IMR-90 (cell line): ENCODE measurements around the gene TMEM209. TPM values are rescaled to one million over a fixed set of nuclear protein-coding genes. Genes with fewer than 3 reads are reported as not detected.

ENCODE experiments used
- ATAC-seq: fragments of 200-7000 bp; cut with Tn5 transposase; 2 replicates; pipeline ENCODE4 v1.9.1; 2020; ENCODE audit warnings: low read depth, mild to moderate bottlenecking, moderate library complexity
- BruUV-seq: library from RNA; stranded (reverse); fragments of 400-500 nt; replicated peaks from 2 replicates; lab custom pipeline; 2021; lab: Mats Ljungman, UMichigan
- CTCF ChIA-PET: fragments of 300-600 bp; formaldehyde crosslinking; extraction: SDS; loops from one replicate; lab custom pipeline; 2021; ENCODE audit warnings: antibody characterized with exemption; lab: Yijun Ruan, JAX
- POLR2A ChIA-PET: fragments of 300-600 bp; sonication (Branson Sonifier 250); formaldehyde crosslinking; loops from one replicate; lab custom pipeline; 2022; ENCODE audit warnings: antibody characterized with exemption; ENCODE audit not compliant: unreplicated experiment; lab: Charles Lee
- DNase-seq: peaks from one replicate; pipeline ENCODE4 v3.0.0; 2013
- H2AFZ ChIP-seq: replicated peaks from 2 replicates; pipeline ENCODE3; 2013; ENCODE audit warnings: low read length, mild to moderate bottlenecking; ENCODE audit not compliant: poor library complexity
- H2AK5ac ChIP-seq: 2 replicates; pipeline ENCODE4 v1.6.1; 2013; ENCODE audit warnings: low read depth, low read length, inconsistent platforms
- H2AK9ac ChIP-seq: replicated peaks from 2 replicates; pipeline ENCODE3; 2013; ENCODE audit warnings: mild to moderate bottlenecking, low read depth, low read length, moderate library complexity; ENCODE audit not compliant: poor library complexity
- H2BK120ac ChIP-seq: 2 replicates; pipeline ENCODE4 v1.6.1; 2013; ENCODE audit warnings: low read depth, low read length, inconsistent platforms
- H2BK15ac ChIP-seq: 3 replicates; pipeline ENCODE4 v1.6.1; 2013; ENCODE audit warnings: low read depth, low read length, inconsistent platforms
- H2BK20ac ChIP-seq: 2 replicates; pipeline ENCODE4 v1.6.1; 2013; ENCODE audit warnings: low read depth, mild to moderate bottlenecking, inconsistent platforms, low read length, moderate library complexity
- H2BK5ac ChIP-seq: 2 replicates; pipeline ENCODE4 v1.6.1; 2013; ENCODE audit warnings: mild to moderate bottlenecking, low read depth, low read length, inconsistent platforms; ENCODE audit not compliant: poor library complexity, severe bottlenecking
- H3K14ac ChIP-seq: replicated peaks from 2 replicates; pipeline ENCODE4 v1.6.1; 2013; ENCODE audit warnings: low read depth, low read length, inconsistent platforms
- H3K18ac ChIP-seq: 2 replicates; pipeline ENCODE4 v1.6.1; 2013; ENCODE audit warnings: low read depth, low read length, control low read depth
- H3K23ac ChIP-seq: 2 replicates; pipeline ENCODE4 v1.6.1; 2013; ENCODE audit warnings: low read depth, low read length, inconsistent platforms
- H3K27ac ChIP-seq: 2 replicates; pipeline ENCODE4 v1.5.1; 2013; ENCODE audit warnings: mild to moderate bottlenecking, control low read depth, low read length; ENCODE audit not compliant: insufficient read depth
- H3K27me3 ChIP-seq: 2 replicates; pipeline ENCODE4 v1.6.1; 2013; ENCODE audit warnings: low read length; ENCODE audit not compliant: control insufficient read depth, insufficient read depth
- H3K36me3 ChIP-seq: 2 replicates; pipeline ENCODE4 v1.6.1; 2013; ENCODE audit warnings: low read length, mixed read lengths; ENCODE audit not compliant: control insufficient read depth, insufficient read depth
- H3K4ac ChIP-seq: 2 replicates; pipeline ENCODE4 v1.6.1; 2013; ENCODE audit warnings: low read depth, low read length, inconsistent platforms
- H3K4me1 ChIP-seq: 2 replicates; pipeline ENCODE4 v1.6.1; 2013; ENCODE audit warnings: low read length, mixed read lengths; ENCODE audit not compliant: control insufficient read depth, insufficient read depth
- H3K4me2 ChIP-seq: 2 replicates; pipeline ENCODE4 v1.6.1; 2013; ENCODE audit warnings: low read depth, mild to moderate bottlenecking, control low read depth, low read length, moderate library complexity
- H3K4me3 ChIP-seq: 2 replicates; pipeline ENCODE4 v1.5.1; 2013; ENCODE audit warnings: low read depth, mild to moderate bottlenecking, control low read depth, low read length, moderate library complexity; ENCODE audit not compliant: insufficient read depth
- H3K56ac ChIP-seq: 2 replicates; pipeline ENCODE4 v1.6.1; 2013; ENCODE audit warnings: low read length, inconsistent platforms; ENCODE audit not compliant: insufficient read depth; ENCODE audit errors: extremely low read depth
- H3K79me1 ChIP-seq, 2 experiments: 2 replicates each; pipeline ENCODE4 v1.6.1; 2013; ENCODE audit warnings: low read length in 2 of 2, inconsistent platforms in 1 of 2, low read depth in 1 of 2
- H3K9ac ChIP-seq: 2 replicates; pipeline ENCODE4 v1.6.1; 2013; ENCODE audit warnings: low read depth, low read length, control low read depth
- H3K9me1 ChIP-seq: 2 replicates; pipeline ENCODE4 v1.6.1; 2013; ENCODE audit warnings: low read length, inconsistent platforms; ENCODE audit not compliant: insufficient read depth
- H3K9me3 ChIP-seq: 2 replicates; pipeline ENCODE4 v1.6.1; 2013; ENCODE audit warnings: low read length; ENCODE audit not compliant: control insufficient read depth, insufficient read depth
- H4K20me1 ChIP-seq: 2 replicates; pipeline ENCODE4 v1.6.1; 2013; ENCODE audit warnings: low read length, inconsistent platforms; ENCODE audit not compliant: insufficient read depth
- H4K5ac ChIP-seq: 2 replicates; pipeline ENCODE4 v1.6.1; 2013; ENCODE audit warnings: mild to moderate bottlenecking, low read depth, low read length, control low read depth
- H4K8ac ChIP-seq, 2 experiments: 2 replicates each; pipeline ENCODE4 v1.6.1; 2013; ENCODE audit warnings: low read depth in 2 of 2, low read length in 2 of 2, control low read depth in 1 of 2, inconsistent platforms in 1 of 2
- H4K91ac ChIP-seq: 2 replicates; pipeline ENCODE4 v1.6.1; 2013; ENCODE audit warnings: low read depth, low read length, inconsistent platforms; ENCODE audit not compliant: insufficient read depth
- MAFK ChIP-seq: IDR thresholded peaks from 2 replicates; pipeline ENCODE4 v1.6.1; 2012; ENCODE audit warnings: low read depth, low read length, improper control_type of control experiment
- MAZ ChIP-seq: IDR thresholded peaks from 2 replicates; pipeline ENCODE4 v1.6.1; 2012; ENCODE audit warnings: low read depth, mild to moderate bottlenecking, low read length, improper control_type of control experiment, moderate library complexity, borderline replicate concordance
- WGBS, 2 experiments: methylation state at CpG; one replicate each; pipeline versions ENCODE4 v1.1.5 to v1.1.7; 2013; ENCODE audit warnings: missing lambda C conversion rate in 2 of 2; ENCODE audit not compliant: insufficient read length in 1 of 2; ENCODE audit errors: extremely low coverage in 2 of 2; 5-methylcytosine and 5-hydroxymethylcytosine counted together
- dilution Hi-C: fragments of 300-500 bp; cut with HindIII; formaldehyde crosslinking; loops from one replicate; pipeline ENCODE4 v1.14.3; 2018; ENCODE audit warnings: low sequenced_read_pairs; ENCODE audit not compliant: unreplicated experiment
- in situ Hi-C: fragments of 300-500 bp; cut with MboI; formaldehyde crosslinking; loops from 3 replicates; pipeline ENCODE4 v1.14.3; 2019; ENCODE audit warnings: low sequenced_read_pairs, inconsistent platforms, mixed read lengths
- intact Hi-C: fragments of 100-400 bp; cut with micrococcal nuclease; formaldehyde crosslinking; loops from 2 replicates; pipeline ENCODE4 v1.10.0; 2022
- polyA plus RNA-seq, 3 experiments: library from polyadenylated mRNA; depleted of rRNA; stranded (reverse); fragments of >200 nt; gene quantifications; 2 replicates each; pipeline ENCODE4 v1.2.3, GENCODE V29; 2012; ENCODE audit warnings: low replicate concordance in 1 of 3
- total RNA-seq: library from RNA; depleted of rRNA; stranded (reverse); fragments of >200 nt; gene quantifications from 2 replicates; pipeline ENCODE4 v1.2.3, GENCODE V29; 2012

Gene TMEM209
- total and polyA plus RNA-seq, 2 of the 4 experiments (the other 2 are of a cell fraction), result 8.0 to 11.3 TPM

DNA sequence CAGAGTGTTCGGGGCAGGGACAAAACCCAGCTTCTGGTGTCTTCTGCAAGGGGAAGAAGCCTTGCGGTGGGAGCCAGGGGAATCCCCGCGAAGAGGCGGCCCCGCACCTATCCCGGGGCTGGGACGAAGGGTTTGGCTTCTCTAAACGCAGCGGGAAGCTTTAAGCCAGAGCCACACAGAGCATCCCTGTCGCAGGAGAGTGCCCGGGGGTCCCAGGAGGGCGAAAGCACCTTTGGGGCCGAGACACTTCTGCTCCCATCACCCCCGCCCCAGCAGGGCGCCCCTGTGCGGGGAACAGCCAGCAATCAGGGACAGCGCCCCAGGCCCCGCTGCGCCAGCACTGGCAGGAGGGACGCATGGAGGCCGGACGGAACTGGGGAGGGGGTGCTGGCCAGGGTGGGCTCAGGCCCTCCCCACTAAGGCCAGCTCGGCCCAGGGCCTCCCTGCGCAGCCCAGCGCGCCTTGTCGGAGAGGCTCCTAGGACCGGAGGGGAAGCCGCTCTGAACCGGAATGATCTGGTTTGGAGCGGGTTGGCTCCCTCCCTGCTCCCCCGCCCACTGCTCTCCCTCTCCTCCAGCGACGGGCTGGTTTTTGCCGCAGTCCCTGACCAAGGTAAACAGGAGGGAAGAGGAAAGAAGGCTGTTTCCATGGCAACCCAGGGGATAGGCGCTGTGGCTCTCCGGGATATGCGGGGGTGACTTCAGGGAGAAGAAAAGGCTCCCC is 63.9 kb downstream of the TMEM209 start:
- TF ChIP-seq MAFK, result no peak
- peak; percentile 72; the same call in 1 of the 2 replicates for TF ChIP-seq MAZ
- intact Hi-C loops (no loop called here), in situ Hi-C loops (no loop called here), dilution Hi-C loops (no loop called here)
- no peaks in the 10 kb centered on the region for H4K20me1 ChIP-seq
- H2AK5ac ChIP-seq, result peak overlapping the region; percentile 62
- peaks cover 6% of the 10 kb centered on the region; the same call in 1 of the 2 replicates for H3K9me1 ChIP-seq
- no peak overlapping the region; the same call in 2 of the 3 replicates for H2BK15ac ChIP-seq
- peak overlapping the region; percentile 60 for H3K27ac ChIP-seq
- H3K79me1 ChIP-seq, result no peaks in the 10 kb centered on the region; a peak in 1 of 4 replicates
- peaks cover 8% of the 10 kb centered on the region; the same call in 1 of the 2 replicates for H3K36me3 ChIP-seq
- H3K4ac ChIP-seq, result peak overlapping the region; percentile 92
- H3K27me3 ChIP-seq, result no peaks in the 10 kb centered on the region
- H3K56ac ChIP-seq, result no peak overlapping the region
- H3K9me3 ChIP-seq, result no peaks in the 10 kb centered on the region
- H2BK20ac ChIP-seq, result no peak overlapping the region
- peaks cover 19% of the 10 kb centered on the region for H3K4me1 ChIP-seq
- peak overlapping the region; percentile 95 for H4K91ac ChIP-seq
- H2BK5ac ChIP-seq, result peak overlapping the region; percentile 48
- BruUV-seq, result no TSS peak
- peak overlapping the region; percentile 57 for H3K4me2 ChIP-seq
- ATAC-seq (peak; percentile 86), DNase-seq (peak; percentile 73)
- peak overlapping the region; percentile 57 for H2BK120ac ChIP-seq
- POLR2A ChIA-PET, result no interaction called here
- H2AK9ac ChIP-seq, result peak overlapping the region; percentile 84
- H3K14ac ChIP-seq, result peak overlapping the region; percentile 81
- peak overlapping the region; percentile 27 for H3K4me3 ChIP-seq
- H3K18ac ChIP-seq, result peak overlapping the region; percentile 72; the same call in 1 of the 2 replicates
- WGBS, 2 experiments, result 50% methylated on average over 11 of the region's 39 CpGs; no CpG with 5 or more reads in 1 of the 2 experiments
- CTCF ChIA-PET, result interaction anchor here (0.5 to 0.6 kb wide), 2 partner anchors 26 to 64 kb away, joined by 3 to 4 read pairs; no protein-coding TSS in a partner anchor
- H2AFZ ChIP-seq, result peak overlapping the region; percentile 93
- peak overlapping the region; percentile 90 for H3K9ac ChIP-seq
- H3K23ac ChIP-seq, result peak overlapping the region; percentile 54; the same call in 1 of the 2 replicates
- peak overlapping the region; percentile 93 to 97 for H4K8ac ChIP-seq
- H4K5ac ChIP-seq, result peak overlapping the region; percentile 90
